Esophagus squamous epithelium (tissue), 5 donors: ENCODE data around the gene LRRC51. TPM values are rescaled to one million over a fixed set of nuclear protein-coding genes. Genes with fewer than 3 reads are reported as not detected.

Experiments used
- DNase-seq: peaks from one replicate; lab custom pipeline; 2025; lab: John Stamatoyannopoulos, UW
- H3K27ac ChIP-seq, 4 donors: fragments of 200-600 bp; sonication (generic); one replicate each; pipeline ENCODE4 v1.5.1; 2016 to 2019; ENCODE audit warnings: mild to moderate bottlenecking in 1 of 4
- H3K27me3 ChIP-seq, 4 donors: fragments of 200-600 bp; sonication (generic); 1 replicate in 3 of 4; 2 replicates in 1 of 4; pipeline versions ENCODE4 v1.5.1 to v1.6.0; 2017 to 2021; ENCODE audit warnings: antibody characterized with exemption in 1 of 4
- H3K36me3 ChIP-seq, 3 donors: fragments of 200-600 bp; sonication (generic); one replicate each; pipeline ENCODE4 v1.5.1; 2016 to 2019
- H3K4me1 ChIP-seq, 3 donors: fragments of 200-600 bp; sonication (generic); one replicate each; pipeline ENCODE4 v1.5.1; 2017 to 2019
- H3K4me3 ChIP-seq, 4 donors: fragments of 200-600 bp; sonication (generic); 1 replicate in 3 of 4; 2 replicates in 1 of 4; pipeline ENCODE4 v1.5.1; 2016 to 2019; ENCODE audit warnings: mild to moderate bottlenecking in 2 of 4, moderate library complexity in 1 of 4
- H3K9me3 ChIP-seq, 3 donors: fragments of 200-600 bp; sonication (generic); one replicate each; pipeline ENCODE4 v1.5.1; 2016 to 2019
- POLR2A ChIP-seq, 4 donors: fragments of 450-650 bp; IDR thresholded peaks; one replicate each; pipeline ENCODE4 v1.6.1; 2017; ENCODE audit warnings: antibody characterized with exemption in 4 of 4, mild to moderate bottlenecking in 4 of 4, moderate library complexity in 3 of 4
- WGBS, 2 donors: methylation state at CpG; one replicate each; pipeline ENCODE4 v1.1.5; 2018; 5-methylcytosine and 5-hydroxymethylcytosine counted together
- intact Hi-C: fragments of 100-400 bp; cut with DNase I; formaldehyde crosslinking; loops from one replicate; pipeline ENCODE4 v1.15.0; 2022
- total RNA-seq, 4 donors: library from RNA; depleted of rRNA; stranded (reverse); fragments of >200 nt; gene quantifications; one replicate each; pipeline ENCODE4 v1.1.0, GENCODE V29; 2016
- TF ChIP-seq, protein P1 (sequence below), 6 experiments: fragments of 450-650 bp in 4 of 6; fragments of 200-600 bp in 2 of 6; sonication (generic) in 2 of 6; IDR thresholded peaks; one replicate each; pipeline ENCODE4 v1.5.1; 2016 to 2019; ENCODE audit warnings: antibody characterized with exemption in 6 of 6, mild to moderate bottlenecking in 4 of 6, moderate library complexity in 4 of 6
- donor health status: DM: yes; HTN: yes; CAD: no.

Gene LRRC51
- total RNA-seq, 4 donors from 2014 or later = 2.1 to 4.2 (median 3.2) TPM

DNA sequence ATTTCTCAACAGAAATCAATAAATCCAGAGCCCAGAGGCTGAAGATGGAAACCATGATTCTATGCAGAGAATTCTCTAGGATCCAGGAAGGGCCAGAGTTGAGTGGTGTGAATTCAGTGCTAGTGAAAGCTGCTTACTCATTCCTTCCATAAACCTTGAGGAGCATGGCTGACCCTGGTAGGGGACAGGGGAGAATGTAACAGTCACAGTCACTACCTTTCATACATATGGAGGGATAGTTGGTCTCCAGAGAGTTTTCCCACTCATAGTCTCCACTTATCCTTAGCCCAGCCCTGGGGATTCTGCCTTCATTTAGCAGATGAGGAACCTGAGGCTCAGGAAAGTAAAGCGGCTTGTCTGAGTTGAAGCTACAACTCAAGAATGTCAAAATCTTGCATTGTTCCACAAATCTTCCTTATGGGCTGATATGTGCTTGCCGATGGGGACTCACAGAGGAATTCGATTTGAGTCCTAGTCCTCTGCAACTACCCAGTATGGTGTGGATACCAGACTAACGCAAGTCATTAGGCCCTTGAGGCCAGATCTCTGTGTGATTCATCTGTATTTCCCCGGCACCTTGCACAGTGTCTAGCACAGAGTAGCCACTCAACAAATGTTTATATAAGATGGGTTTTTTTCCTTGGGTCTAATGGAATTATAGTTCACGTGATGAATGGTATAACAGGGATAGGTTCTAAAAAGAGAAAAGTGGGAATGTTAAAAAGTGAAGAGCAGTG lies 35.5 kb downstream of the LRRC51 start:
- DNase-seq = no peak
- intact Hi-C loops = no loop called here
- H3K27ac ChIP-seq = no peak overlapping the region
- no peaks in the 10 kb centered on the region for H3K36me3 ChIP-seq
- no peak for TF ChIP-seq POLR2A (IDR thresholded peaks at IDR 0.05)
- TF ChIP-seq, protein P1, sequence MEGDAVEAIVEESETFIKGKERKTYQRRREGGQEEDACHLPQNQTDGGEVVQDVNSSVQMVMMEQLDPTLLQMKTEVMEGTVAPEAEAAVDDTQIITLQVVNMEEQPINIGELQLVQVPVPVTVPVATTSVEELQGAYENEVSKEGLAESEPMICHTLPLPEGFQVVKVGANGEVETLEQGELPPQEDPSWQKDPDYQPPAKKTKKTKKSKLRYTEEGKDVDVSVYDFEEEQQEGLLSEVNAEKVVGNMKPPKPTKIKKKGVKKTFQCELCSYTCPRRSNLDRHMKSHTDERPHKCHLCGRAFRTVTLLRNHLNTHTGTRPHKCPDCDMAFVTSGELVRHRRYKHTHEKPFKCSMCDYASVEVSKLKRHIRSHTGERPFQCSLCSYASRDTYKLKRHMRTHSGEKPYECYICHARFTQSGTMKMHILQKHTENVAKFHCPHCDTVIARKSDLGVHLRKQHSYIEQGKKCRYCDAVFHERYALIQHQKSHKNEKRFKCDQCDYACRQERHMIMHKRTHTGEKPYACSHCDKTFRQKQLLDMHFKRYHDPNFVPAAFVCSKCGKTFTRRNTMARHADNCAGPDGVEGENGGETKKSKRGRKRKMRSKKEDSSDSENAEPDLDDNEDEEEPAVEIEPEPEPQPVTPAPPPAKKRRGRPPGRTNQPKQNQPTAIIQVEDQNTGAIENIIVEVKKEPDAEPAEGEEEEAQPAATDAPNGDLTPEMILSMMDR (IDR thresholded peaks at IDR 0.05) = no peak
- H3K9me3 ChIP-seq = no peaks in the 10 kb centered on the region
- no peak overlapping the region for H3K4me3 ChIP-seq
- H3K4me1 ChIP-seq = peaks cover 0 to 17% (median 8%) of the 10 kb centered on the region in 3 donors
- peaks cover 0 to 3% (median 0%) of the 10 kb centered on the region in 4 donors for H3K27me3 ChIP-seq
- WGBS, 2 donors = 90 to 92% methylated on average over 6 of the region's 6 CpGs

DNA sequence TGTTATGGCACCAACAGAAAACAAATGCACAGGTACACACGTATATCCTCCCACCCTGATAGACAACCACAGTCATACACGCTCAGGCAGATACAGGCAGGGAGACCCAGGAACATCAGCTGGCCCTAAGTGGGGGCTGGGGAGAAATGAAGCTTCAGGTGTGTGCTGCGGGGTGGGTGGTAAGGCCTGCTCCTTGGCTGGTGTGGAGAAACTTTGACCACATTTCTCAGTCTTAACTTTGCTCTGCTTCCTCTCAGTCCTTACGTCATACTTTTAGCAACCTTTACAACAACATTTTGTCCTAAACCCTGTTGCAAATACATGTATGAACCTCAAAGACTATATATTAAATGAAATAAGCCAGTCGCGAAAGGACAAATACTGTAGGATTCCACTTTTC lies 38.5 kb downstream of the LRRC51 start:
- no peak for TF ChIP-seq POLR2A (IDR thresholded peaks at IDR 0.05)
- peaks cover 0 to 8% (median 3%) of the 10 kb centered on the region in 3 donors for H3K4me1 ChIP-seq
- 67 to 86% methylated on average over 6 of the region's 6 CpGs for WGBS, 2 donors
- no peaks in the 10 kb centered on the region for H3K9me3 ChIP-seq
- H3K27ac ChIP-seq = no peak overlapping the region
- H3K27me3 ChIP-seq = peaks cover 0 to 3% (median 0%) of the 10 kb centered on the region in 4 donors
- intact Hi-C loops = no loop called here
- no peak for DNase-seq
- H3K4me3 ChIP-seq = no peak overlapping the region
- no peaks in the 10 kb centered on the region for H3K36me3 ChIP-seq

DNA sequence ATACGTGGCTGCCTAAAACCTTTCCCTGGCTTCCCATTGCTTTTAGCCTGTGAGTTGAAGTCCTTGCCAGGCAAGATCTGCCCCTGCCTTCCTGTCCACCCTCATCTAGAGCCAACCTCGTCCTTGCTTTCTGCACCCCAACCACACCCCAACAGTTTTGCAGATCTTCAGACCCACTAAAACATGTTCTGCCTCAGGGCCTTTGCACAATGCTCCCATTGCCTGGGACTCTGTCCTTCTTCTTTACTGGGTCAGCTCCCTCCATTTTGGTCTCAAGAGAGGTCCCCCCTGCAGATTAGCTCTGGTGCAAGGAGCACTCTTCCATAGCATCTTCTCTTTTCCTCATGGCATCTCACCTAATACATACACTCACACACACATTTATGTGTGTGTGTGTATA lies 40.3 kb downstream of the LRRC51 start:
- DNase-seq = no peak
- H3K27ac ChIP-seq = no peak overlapping the region
- no peaks in the 10 kb centered on the region for H3K36me3 ChIP-seq
- H3K4me3 ChIP-seq = no peak overlapping the region
- H3K9me3 ChIP-seq = no peaks in the 10 kb centered on the region
- TF ChIP-seq, protein P1 (IDR thresholded peaks at IDR 0.05) = no peak
- no peak for TF ChIP-seq POLR2A (IDR thresholded peaks at IDR 0.05)
- 76 to 84% methylated on average over 2 of the region's 2 CpGs for WGBS, 2 donors
- intact Hi-C loops = no loop called here
- H3K4me1 ChIP-seq = peaks cover 0 to 13% (median 4%) of the 10 kb centered on the region in 3 donors
- H3K27me3 ChIP-seq = peaks cover 0 to 3% (median 0%) of the 10 kb centered on the region in 4 donors

DNA sequence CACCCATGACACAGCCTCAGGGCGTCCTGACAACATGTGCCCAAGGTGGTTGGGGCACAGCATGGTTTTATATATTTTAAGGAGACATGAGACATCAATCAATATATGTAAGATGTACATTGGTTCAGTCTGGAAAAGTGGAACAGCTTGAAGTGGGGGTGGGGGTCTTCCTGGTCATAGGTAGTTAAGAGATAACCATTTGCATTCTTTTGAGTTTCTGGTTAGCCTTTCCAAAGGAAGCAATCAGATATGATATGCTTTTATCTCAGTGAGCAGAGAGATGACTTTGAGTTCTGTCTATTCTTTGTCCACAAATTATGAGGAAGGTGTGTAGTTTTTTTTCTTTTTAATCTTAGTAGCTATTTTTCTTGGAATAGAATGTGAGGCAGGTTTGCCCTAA lies 42.0 kb downstream of the LRRC51 start:
- 75 to 86% methylated on average over 1 of the region's 1 CpG for WGBS, 2 donors
- TF ChIP-seq, protein P1 (IDR thresholded peaks at IDR 0.05) = no peak
- TF ChIP-seq POLR2A (IDR thresholded peaks at IDR 0.05) = no peak
- Histone ChIP-seq H3K27ac (no peak overlapping the region), H3K27me3 (peaks cover 0 to 3% (median 0%) of the 10 kb centered on the region in 4 donors), H3K4me1 (peaks cover 0 to 16% (median 4%) of the 10 kb centered on the region in 3 donors), H3K9me3 (no peaks in the 10 kb centered on the region), H3K4me3 (no peak overlapping the region), H3K36me3 (no peaks in the 10 kb centered on the region)
- intact Hi-C loops = no loop called here
- DNase-seq = no peak

DNA sequence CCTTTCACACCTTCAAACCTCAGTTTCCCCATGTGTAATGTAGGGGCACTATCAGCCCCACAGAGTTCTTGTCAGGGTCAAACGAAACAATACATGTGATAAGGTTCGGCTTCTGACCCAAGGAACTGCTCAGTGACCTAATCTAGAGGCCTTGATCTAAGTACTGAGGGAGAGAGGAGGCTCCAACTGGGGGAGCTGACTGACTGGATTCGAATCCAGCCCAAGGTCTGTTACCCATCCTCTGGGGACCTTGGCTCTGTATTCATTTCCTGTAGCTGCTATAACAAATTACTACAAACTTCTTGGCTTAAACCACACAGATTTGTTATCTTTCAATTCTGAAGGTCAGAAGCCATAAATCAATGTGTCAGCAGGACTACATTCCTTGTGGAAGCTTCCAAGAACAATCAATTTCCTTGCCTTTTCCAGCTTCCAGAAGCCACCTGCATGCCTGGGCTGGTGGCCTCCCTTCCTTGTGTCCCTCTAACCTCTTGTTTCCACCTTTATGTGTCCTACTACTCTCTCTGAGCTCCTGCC lies 42.5 kb downstream of the LRRC51 start:
- H3K9me3 ChIP-seq = no peaks in the 10 kb centered on the region
- H3K4me3 ChIP-seq = no peak overlapping the region
- TF ChIP-seq POLR2A (IDR thresholded peaks at IDR 0.05) = no peak
- TF ChIP-seq, protein P1 (IDR thresholded peaks at IDR 0.05) = no peak
- H3K27me3 ChIP-seq = peaks cover 0 to 3% (median 0%) of the 10 kb centered on the region in 4 donors
- DNase-seq = no peak
- 88 to 100% methylated on average over 1 to 3 of the region's 3 CpGs for WGBS, 2 donors
- H3K4me1 ChIP-seq = peaks cover 0 to 16% (median 4%) of the 10 kb centered on the region in 3 donors
- no peak overlapping the region for H3K27ac ChIP-seq
- intact Hi-C loops = no loop called here
- H3K36me3 ChIP-seq = no peaks in the 10 kb centered on the region
